Stimulated activated naive CD8-positive, alpha-beta T cell treated with anti-CD3 and anti-CD28 coated beads, Interleukin-15, amount 100 ng/mL, for 72 hours (primary cell): ENCODE results near the gene PNLIPRP3.
A peak's percentile ranks its signal among the peaks of the same experiment; 100 is the strongest.

Source experiments
- ATAC-seq: fragments of 150-1000 bp; cut with Tn5 transposase; 2 replicates; pipeline ENCODE4 v1.10.0; 2021; ENCODE audit warnings: mild to moderate bottlenecking, moderate library complexity
- DNase-seq, 2 donors: peaks; one replicate each; pipeline ENCODE4 v3.0.0; 2021 to 2022
- H3K27ac Mint-ChIP-seq, 2 donors: one replicate each; pipeline ENCODE4 v1.8.0; 2022; ENCODE audit warnings: mild to moderate bottlenecking in 2 of 2, mixed read lengths in 2 of 2, moderate library complexity in 2 of 2
- H3K27me3 Mint-ChIP-seq: one replicate; pipeline ENCODE4 v1.8.0; 2022; ENCODE audit warnings: mixed read lengths
- H3K4me1 Mint-ChIP-seq: one replicate; pipeline ENCODE4 v1.8.0; 2022; ENCODE audit warnings: mild to moderate bottlenecking, mixed read lengths
- H3K4me3 Mint-ChIP-seq, 2 donors: one replicate each; pipeline ENCODE4 v1.8.0; 2022; ENCODE audit warnings: mild to moderate bottlenecking in 2 of 2, mixed read lengths in 2 of 2, moderate library complexity in 1 of 2
- H3K9me3 Mint-ChIP-seq, 2 donors: one replicate each; pipeline ENCODE4 v1.8.0; 2022; ENCODE audit warnings: mixed read lengths in 2 of 2

PNLIPRP3 gene

GRCh38 chr10:116430288-116430687, 2.6 kb downstream of the PNLIPRP3 start:
- Mint-ChIP-seq H3K9me3 (no peaks in the 10 kb centered on the region), H3K27me3 (no peaks in the 10 kb centered on the region), H3K4me3 (no peak overlapping the region), H3K27ac (no peak overlapping the region), H3K4me1 (no peaks in the 10 kb centered on the region)
- no peak for DNase-seq
- no peak for ATAC-seq

DNA sequence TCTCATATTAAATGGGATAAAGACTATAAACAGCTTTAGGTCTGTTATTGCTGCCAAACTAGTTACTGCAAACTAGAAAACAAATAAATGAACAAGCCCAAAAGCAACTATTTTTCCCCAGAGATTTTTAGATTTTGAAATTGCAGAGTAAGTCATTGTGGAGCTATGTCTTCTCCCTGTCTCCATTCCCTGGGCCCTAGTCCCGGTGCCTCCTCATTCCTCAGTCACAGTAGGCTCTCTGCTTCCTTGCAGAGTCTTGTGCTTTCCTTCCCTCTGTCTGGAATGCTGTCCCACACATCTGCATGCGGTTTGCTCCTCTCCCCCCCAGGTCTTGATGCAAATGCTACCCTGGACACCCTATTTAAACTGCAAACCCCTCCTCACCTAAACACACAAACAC, 4.0 kb downstream of the PNLIPRP3 start:
- Mint-ChIP-seq H3K27ac (no peak overlapping the region), H3K27me3 (no peaks in the 10 kb centered on the region), H3K4me1 (no peaks in the 10 kb centered on the region), H3K4me3 (no peak overlapping the region), H3K9me3 (no peaks in the 10 kb centered on the region)
- ATAC-seq = no peak
- no peak for DNase-seq

DNA sequence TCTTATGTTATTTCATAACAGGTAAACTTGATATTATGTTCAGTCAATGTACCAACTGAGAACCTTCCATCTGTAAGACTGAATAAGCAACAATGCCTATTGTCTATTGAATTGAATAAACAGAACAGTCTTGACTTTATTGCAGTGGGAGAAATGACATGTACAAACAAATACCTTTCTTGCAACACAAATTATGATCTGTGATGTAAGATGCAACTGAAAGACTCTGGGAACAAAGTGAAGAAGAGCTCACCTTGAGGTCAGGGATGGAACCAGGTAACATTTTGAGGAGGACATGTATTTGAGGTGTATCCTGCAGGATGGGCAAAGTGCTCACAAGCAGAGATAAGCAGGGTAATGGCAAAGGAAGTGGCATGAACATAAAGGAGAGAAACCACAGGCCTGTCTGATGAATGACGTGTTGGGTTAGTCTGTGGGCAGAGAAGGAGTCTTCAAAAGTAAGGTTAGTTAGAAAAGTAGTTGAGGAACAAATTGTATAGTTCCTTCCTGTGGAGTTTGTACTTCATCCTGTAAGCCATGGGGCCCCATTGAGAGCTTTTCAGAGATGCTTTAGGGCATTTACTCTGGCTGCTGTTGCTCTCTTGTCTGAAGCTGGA, 9.5 kb downstream of the PNLIPRP3 start:
- Mint-ChIP-seq H3K27ac (no peak overlapping the region), H3K4me1 (peaks cover 19% of the 10 kb centered on the region), H3K27me3 (peaks cover 8% of the 10 kb centered on the region), H3K4me3 (no peak overlapping the region), H3K9me3 (no peaks in the 10 kb centered on the region)
- ATAC-seq (peak; percentile 87), DNase-seq (no peak)

GRCh38 chr10:116440330-116441030, 12.8 kb downstream of the PNLIPRP3 start:
- Mint-ChIP-seq H3K27me3 (peaks cover 12% of the 10 kb centered on the region), H3K4me1 (peaks cover 19% of the 10 kb centered on the region), H3K9me3 (no peaks in the 10 kb centered on the region), H3K27ac (no peak overlapping the region), H3K4me3 (no peak overlapping the region)
- DNase-seq (no peak), ATAC-seq (no peak)

DNA sequence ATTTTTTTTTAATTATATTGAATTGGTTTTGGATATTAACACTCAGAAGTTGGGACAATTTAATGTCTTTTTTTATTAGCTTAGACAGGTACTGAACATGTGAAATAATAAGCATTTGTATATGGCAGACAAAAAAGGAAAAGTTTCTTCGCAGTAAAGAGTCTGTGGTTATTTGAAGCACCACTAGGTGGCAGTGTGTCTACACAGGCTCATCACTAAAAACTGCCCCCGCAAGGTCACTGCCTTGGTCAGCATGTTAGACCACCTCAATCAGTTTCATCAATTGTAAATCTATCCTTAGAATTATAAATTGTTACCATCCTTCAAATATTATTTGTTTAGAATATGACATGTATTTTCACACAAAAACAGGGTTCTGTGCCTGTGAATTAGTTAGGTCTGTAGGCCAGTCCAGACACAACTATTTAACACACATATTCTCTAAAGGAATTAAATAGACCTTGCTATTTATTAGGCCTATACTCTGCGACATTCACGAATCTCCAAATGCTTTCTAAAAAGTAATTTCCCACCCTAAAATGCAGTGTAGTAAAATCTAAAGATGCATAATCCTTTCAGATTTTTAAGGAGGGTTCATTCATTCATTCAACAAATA, 17.0 kb downstream of the PNLIPRP3 start:
- H3K4me3 Mint-ChIP-seq = no peak overlapping the region
- no peak for DNase-seq

GRCh38 chr10:116450861-116451260, 23.2 kb downstream of the PNLIPRP3 start:
- Mint-ChIP-seq H3K4me3 (no peak overlapping the region), H3K27ac (no peak overlapping the region), H3K4me1 (no peaks in the 10 kb centered on the region), H3K9me3 (peaks cover 0 to 8% of the 10 kb centered on the region in 2 donors), H3K27me3 (peaks cover under 1% of the 10 kb centered on the region)
- DNase-seq (no peak), ATAC-seq (no peak)

More for the DNA sequence above, 17.0 kb downstream of the PNLIPRP3 start:
- no peaks in the 10 kb centered on the region for H3K9me3 Mint-ChIP-seq
- H3K4me1 Mint-ChIP-seq = no peaks in the 10 kb centered on the region
- H3K27ac Mint-ChIP-seq = no peak overlapping the region
- ATAC-seq = no peak
- H3K27me3 Mint-ChIP-seq = peaks cover 12% of the 10 kb centered on the region

DNA sequence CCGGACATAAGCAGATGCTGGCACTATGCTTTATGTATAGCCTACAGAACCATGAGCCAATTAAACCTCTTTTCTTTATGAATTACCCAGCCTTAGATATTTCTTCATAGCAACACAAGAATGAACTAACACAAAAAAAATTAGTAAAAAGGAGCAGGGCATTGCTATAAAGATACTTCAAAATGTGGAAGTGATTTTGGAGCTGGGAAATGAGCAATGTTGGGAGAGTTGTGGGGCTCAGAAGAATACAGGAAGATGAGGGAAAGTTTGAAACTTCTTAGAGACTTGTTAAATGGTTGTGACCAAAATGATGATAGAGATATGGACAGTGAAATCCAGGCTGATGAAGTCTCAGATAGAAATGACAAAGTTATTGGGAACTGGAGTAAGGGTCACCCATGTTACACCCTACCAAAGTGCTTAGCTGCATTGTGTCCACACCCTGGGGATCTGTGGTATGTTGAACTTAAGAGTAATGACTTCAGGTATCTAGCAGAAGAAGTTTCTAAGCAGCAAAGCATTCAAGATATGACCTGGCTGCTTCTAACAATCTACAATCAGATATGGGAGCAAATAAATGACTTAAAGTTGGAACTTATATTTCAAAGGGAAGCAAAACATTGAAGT, 24.2 kb downstream of the PNLIPRP3 start:
- Mint-ChIP-seq H3K27ac (no peak overlapping the region), H3K9me3 (peaks cover 0 to 8% of the 10 kb centered on the region in 2 donors), H3K4me1 (no peaks in the 10 kb centered on the region), H3K4me3 (no peak overlapping the region), H3K27me3 (no peaks in the 10 kb centered on the region)
- ATAC-seq = no peak
- no peak for DNase-seq

DNA sequence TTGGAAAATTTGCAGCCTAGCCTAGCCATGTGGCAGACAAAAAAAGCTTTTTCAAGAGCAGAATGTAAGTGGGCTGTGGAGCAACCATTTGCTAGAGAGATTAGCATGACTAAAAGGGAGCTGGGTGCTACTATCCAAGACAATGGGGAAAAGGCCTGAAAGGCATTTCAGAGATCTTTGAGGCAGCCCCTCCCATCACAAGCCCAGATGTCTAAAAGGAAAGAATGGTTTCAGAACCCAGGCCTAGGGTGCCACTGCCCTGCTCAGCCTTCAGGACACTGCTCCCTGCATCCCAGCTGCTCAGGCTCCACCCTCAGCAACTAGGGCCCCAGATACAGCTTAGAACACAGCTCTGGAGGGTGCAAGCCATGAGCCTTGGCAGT, 24.7 kb downstream of the PNLIPRP3 start:
- Mint-ChIP-seq H3K4me3 (no peak overlapping the region), H3K9me3 (peaks cover 0 to 8% of the 10 kb centered on the region in 2 donors), H3K27ac (no peak overlapping the region), H3K27me3 (peaks cover 5% of the 10 kb centered on the region), H3K4me1 (no peaks in the 10 kb centered on the region)
- ATAC-seq (no peak), DNase-seq (no peak)

- DNase-seq = no peak
- no peaks in the 10 kb centered on the region for H3K4me1 Mint-ChIP-seq
- H3K27ac Mint-ChIP-seq = no peak overlapping the region
- peaks cover 33% of the 10 kb centered on the region for H3K27me3 Mint-ChIP-seq
- no peak overlapping the region for H3K4me3 Mint-ChIP-seq
- no peak for ATAC-seq
- peaks cover 0 to 8% of the 10 kb centered on the region in 2 donors for H3K9me3 Mint-ChIP-seq
Measured at GRCh38 chr10:116457488-116457887, 29.8 kb downstream of the PNLIPRP3 start.

GRCh38 chr10:116460219-116460618, 32.6 kb downstream of the PNLIPRP3 start:
- Mint-ChIP-seq H3K4me1 (no peaks in the 10 kb centered on the region), H3K4me3 (no peak overlapping the region), H3K27me3 (peaks cover 43% of the 10 kb centered on the region), H3K27ac (no peak overlapping the region), H3K9me3 (no peaks in the 10 kb centered on the region)
- DNase-seq = no peak
- ATAC-seq = no peak

DNA sequence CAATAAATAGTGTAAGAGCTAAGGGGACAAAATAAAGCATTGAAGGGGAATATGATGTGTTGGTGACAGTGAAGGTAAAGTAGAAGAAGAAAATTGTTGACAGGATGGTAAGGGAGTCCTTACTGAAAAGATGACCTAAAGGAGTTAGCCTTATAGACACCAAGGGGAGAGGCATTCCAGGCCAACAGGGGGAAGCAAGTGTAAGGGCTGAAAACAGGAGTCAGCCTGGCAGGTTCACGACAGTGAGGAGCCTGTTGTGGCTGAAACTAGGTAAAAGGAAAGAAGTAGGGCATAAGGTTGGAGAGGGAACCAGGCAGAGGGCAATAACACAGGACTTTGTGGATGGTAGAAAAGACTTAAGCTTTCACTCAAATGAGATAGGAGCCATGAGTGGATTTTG, 34.0 kb downstream of the PNLIPRP3 start:
- no peak overlapping the region for H3K27ac Mint-ChIP-seq
- no peaks in the 10 kb centered on the region for H3K4me1 Mint-ChIP-seq
- no peak for ATAC-seq

GRCh38 chr10:116464257-116464656, 36.6 kb downstream of the PNLIPRP3 start:
- no peak for ATAC-seq
- Mint-ChIP-seq H3K4me3 (no peak overlapping the region), H3K4me1 (no peaks in the 10 kb centered on the region), H3K27me3 (peaks cover 29% of the 10 kb centered on the region), H3K27ac (no peak overlapping the region), H3K9me3 (no peaks in the 10 kb centered on the region)
- DNase-seq = no peak

More for the DNA sequence above, 34.0 kb downstream of the PNLIPRP3 start:
- H3K4me3 Mint-ChIP-seq = no peak overlapping the region
- DNase-seq = no peak
- H3K27me3 Mint-ChIP-seq = peaks cover 43% of the 10 kb centered on the region
- no peaks in the 10 kb centered on the region for H3K9me3 Mint-ChIP-seq

- Mint-ChIP-seq H3K4me1 (no peaks in the 10 kb centered on the region), H3K27ac (no peak overlapping the region), H3K9me3 (no peaks in the 10 kb centered on the region), H3K4me3 (no peak overlapping the region), H3K27me3 (peaks cover 25% of the 10 kb centered on the region)
- no peak for ATAC-seq
- DNase-seq = no peak
Measured at GRCh38 chr10:116465546-116465945, 37.9 kb downstream of the PNLIPRP3 start.

DNA sequence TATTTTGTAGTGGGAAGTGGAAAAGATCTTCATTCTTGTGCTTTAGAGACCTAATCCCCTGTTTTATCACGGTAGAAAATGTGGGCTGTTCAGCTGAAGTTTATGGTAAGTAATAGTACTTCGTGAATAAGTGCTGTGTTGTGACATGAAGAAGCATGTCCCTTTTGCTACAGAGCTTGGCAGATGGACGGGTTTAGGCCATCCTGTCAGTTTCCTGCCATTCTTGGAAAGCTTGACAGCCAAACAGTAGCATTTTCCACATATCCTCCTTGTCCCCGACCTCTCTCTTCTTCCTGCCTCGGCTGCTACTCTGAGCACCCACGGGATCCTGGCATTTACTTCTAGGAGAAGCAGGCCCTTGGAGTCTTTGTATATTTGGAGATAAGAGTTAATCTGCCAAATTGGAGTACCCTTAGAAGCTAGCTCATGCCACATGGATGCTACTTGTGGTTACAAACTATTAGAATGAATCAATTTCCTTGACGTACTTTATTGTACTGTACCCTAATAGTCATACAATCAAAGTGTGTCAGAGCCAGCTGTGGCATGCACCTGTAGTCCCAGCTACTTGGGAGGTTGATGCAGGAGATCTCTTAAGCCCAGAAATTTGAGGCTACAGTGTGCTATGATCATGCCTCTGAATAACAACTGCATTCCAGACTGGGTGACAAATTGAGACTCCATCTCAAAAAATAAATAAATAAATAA, 39.2 kb downstream of the PNLIPRP3 start:
- H3K4me3 Mint-ChIP-seq = no peak overlapping the region
- ATAC-seq = no peak
- no peaks in the 10 kb centered on the region for H3K9me3 Mint-ChIP-seq
- H3K27me3 Mint-ChIP-seq = peaks cover 18% of the 10 kb centered on the region
- no peak overlapping the region for H3K27ac Mint-ChIP-seq
- no peaks in the 10 kb centered on the region for H3K4me1 Mint-ChIP-seq
- no peak for DNase-seq

DNA sequence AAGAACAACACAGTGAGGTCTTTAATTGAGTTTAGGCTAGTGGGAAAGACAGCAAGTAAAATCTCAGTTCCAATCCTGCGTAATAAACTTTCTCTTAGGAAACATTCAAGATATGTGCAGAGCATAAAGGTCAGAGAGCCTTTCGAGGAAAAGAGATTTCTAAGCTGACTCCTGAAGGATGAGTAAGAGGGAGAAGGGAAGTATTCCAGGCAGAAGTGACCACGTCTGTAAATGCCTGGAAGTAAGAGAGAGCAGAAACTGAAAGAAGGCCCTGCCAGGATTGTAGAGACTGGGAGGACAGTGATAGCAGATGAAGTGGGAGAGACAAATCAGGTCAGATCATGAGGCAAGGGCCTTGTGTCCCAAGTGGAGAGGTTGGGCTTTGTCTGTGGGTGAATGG, 41.8 kb downstream of the PNLIPRP3 start:
- Mint-ChIP-seq H3K4me3 (no peak overlapping the region), H3K27ac (no peak overlapping the region), H3K4me1 (no peaks in the 10 kb centered on the region), H3K27me3 (peaks cover 24% of the 10 kb centered on the region), H3K9me3 (no peaks in the 10 kb centered on the region)
- DNase-seq (no peak), ATAC-seq (no peak)
